GM12873 (cell line): ENCODE results near the gene WDR70.

Experiments
- TF ChIP-seq, protein P1 (sequence below): IDR thresholded peaks from 2 replicates; pipeline ENCODE4 v1.5.1; 2012; ENCODE audit warnings: low read depth, mild to moderate bottlenecking, moderate library complexity, low read length, control low read depth; ENCODE audit not compliant: insufficient read depth; ENCODE audit errors: missing control alignments

The WDR70 gene

GRCh38 chr5:37725185-37725584, 346.1 kb downstream of the WDR70 start:
- TF ChIP-seq, protein P1, sequence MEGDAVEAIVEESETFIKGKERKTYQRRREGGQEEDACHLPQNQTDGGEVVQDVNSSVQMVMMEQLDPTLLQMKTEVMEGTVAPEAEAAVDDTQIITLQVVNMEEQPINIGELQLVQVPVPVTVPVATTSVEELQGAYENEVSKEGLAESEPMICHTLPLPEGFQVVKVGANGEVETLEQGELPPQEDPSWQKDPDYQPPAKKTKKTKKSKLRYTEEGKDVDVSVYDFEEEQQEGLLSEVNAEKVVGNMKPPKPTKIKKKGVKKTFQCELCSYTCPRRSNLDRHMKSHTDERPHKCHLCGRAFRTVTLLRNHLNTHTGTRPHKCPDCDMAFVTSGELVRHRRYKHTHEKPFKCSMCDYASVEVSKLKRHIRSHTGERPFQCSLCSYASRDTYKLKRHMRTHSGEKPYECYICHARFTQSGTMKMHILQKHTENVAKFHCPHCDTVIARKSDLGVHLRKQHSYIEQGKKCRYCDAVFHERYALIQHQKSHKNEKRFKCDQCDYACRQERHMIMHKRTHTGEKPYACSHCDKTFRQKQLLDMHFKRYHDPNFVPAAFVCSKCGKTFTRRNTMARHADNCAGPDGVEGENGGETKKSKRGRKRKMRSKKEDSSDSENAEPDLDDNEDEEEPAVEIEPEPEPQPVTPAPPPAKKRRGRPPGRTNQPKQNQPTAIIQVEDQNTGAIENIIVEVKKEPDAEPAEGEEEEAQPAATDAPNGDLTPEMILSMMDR: no peak

- TF ChIP-seq, protein P1: no peak
Measured at GRCh38 chr5:37727238-37727637, 348.1 kb downstream of the WDR70 start.

DNA sequence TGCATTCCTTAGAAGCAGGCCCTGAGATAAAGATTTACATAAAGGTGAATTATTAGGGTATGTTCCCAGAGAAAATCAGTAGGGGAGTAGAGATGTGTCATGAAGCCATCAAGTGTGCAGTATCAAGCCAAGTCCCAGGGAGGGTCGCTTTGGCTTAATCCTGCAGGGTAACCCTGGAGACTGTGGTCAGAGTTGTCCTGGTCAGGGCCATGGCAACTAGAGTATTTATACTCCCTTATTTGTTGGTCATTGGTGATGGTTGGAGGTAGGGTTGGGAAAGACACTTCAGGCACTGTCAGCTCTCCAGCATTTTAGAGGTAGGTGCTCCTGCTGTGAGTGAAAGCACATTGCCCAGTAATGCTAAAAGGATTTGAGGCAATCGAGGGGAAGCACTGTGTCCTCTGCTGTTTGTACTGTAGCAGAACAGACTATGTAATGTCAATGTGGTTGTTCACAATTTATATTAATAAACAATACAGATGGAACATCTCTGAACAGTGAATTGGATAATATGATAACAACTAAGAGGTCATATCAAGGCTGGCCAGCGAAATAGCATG, 351.9 kb downstream of the WDR70 start:
- TF ChIP-seq, protein P1: no peak

DNA sequence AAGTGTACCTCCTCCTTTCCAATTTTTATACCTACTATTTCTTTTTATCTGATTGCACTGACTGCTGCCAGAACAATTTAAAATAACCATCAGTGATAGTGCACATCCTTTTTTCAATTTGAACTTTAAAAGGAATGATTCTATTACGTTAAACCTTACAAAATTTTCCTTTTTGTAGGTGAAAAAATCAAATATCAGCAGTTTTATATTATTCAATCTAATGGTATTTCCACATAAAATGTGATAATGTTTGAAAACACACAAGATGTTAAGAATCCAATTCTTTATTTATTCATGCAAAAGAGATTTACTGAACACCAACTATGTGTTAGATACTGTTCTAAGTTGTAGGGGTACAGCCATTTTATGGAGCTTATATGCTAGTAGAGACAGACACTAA, 355.0 kb downstream of the WDR70 start:
- TF ChIP-seq, protein P1: no peak

DNA sequence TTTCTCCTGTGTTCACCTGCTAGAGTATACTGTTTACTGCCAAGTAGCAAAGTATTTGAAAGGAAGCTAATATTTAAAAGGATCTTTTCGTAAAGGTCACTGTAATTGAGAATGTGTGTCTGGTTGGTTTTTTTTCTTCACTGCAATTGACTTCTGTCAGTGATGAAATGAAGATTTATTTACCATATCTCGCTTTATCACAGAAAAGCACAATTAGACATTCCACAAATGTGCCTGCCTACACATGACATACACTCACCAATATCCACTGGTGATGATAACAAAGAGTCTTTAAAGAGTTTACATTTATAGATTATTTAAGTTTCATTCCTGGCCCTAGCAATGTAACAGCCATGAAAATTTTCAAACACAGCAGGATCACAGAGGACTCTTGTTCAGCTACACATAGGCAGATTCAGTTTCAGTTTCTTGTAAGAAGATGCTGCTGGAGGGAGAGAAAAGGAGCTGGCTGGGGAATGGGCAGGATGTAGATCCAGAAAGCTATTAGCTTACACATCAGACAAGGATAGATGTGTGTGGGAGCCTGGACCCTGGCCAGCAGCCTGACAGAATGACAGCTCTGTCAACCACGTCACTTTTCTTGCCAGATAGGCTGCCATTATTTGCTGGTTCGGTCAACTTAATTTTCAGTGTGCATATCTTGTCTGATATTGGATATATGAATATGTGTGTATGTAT, 356.7 kb downstream of the WDR70 start:
- TF ChIP-seq, protein P1: no peak

DNA sequence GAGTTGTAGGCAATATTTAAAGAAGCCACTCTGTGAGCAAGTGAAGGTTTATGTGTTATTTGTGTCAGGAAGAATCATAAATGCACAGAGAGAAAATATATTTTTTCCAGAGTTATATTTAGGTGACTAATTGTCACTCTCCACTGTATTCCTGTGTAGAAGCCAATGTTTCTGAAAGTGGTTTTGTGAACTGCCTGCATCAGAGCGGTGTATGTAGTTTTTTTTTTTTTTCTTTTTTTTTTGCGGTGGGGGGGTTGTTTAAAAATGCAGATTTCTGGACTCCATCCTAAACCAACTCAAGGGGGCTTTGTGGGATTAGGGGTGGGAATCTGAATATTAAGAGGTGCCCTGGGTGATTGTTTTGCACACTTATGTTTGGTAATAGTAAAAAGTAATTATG, 357.3 kb downstream of the WDR70 start:
- TF ChIP-seq, protein P1: no peak

DNA sequence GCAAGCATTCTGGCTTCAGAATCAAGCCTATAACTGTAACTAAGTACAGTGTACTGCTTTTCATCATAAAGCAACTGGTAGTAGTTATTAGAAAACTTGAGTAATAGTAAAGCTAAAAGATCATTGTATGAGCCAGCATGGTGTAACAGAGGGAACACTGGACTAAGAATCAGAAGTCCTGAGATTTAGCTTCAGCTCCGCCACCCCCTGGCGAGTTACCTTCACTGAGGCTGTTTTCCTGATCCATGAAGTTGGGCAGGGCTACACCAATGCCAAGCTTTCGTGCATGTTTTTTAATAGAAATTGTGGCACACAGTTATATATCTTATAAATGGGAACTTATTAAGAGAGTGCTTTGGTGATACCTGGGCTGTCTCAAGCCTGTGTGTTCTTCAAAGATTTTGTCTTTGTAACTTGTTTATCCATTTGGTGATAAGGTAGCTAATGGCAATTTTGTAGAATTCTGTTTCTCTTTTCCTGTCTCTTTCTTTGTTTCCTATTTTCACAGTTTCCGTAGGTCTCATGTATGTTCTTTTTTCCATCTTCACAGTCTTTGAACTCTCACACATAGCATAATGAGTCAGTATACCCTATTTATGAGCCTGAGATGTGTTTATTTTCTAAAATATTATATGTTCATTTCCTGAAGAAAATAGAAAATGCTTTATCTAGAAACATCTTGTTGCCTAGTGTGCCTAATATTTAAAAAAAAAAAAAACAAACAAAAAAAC, 358.4 kb downstream of the WDR70 start:
- TF ChIP-seq, protein P1: no peak
